HG03575 (cell line): ENCODE results near the gene ISG20L2.

ENCODE experiments used
- ATAC-seq: cut with Tn5 transposase; IDR thresholded peaks from one replicate; pipeline ENCODE4 v1.9.1; 2021; ENCODE audit not compliant: unreplicated experiment, insufficient number of reproducible peaks, low FRiP score; ENCODE audit errors: extremely low read depth

ISG20L2 gene

DNA sequence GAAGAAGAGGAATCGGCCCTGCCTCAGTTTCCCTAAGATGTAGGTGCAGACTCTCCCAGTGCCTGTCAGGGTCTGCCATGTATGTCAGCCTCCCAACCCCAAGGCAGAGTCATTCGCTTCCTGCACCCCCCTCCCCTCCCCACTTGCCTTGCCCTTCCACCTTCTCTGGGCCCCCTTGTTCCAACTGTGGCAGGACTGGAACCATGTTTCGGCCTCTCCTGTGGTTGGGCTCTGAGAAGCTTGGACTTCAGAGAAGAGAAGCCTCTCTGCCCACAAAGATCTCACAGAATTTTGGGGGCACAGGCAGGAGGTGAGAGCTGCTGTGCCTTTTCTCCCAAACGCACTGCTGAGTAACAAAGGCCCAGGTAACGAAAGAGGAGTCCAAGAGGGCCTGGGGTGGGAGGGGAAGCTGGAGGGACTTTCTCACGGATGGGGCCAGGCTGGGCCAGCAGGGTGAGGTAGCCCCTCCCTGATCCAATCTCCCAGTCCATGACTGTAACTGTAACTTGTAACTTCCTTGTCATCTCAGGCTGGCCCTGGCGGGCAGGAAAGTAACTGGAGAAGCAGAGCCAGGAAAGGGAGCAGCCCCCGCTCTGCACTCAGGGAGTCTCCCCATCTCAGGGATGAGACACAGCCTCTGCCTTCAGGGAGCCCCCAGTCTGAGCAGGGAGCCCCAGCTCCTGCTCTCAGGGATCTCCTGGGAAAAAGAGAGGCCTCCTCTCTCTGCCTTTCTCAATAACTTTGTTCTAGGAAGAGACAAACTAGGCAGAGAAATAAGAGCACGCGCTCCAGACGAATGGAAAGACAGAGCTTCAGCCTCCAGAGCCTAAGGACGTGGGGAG is 34.5 kb downstream of the ISG20L2 start:
- no peak for ATAC-seq

DNA sequence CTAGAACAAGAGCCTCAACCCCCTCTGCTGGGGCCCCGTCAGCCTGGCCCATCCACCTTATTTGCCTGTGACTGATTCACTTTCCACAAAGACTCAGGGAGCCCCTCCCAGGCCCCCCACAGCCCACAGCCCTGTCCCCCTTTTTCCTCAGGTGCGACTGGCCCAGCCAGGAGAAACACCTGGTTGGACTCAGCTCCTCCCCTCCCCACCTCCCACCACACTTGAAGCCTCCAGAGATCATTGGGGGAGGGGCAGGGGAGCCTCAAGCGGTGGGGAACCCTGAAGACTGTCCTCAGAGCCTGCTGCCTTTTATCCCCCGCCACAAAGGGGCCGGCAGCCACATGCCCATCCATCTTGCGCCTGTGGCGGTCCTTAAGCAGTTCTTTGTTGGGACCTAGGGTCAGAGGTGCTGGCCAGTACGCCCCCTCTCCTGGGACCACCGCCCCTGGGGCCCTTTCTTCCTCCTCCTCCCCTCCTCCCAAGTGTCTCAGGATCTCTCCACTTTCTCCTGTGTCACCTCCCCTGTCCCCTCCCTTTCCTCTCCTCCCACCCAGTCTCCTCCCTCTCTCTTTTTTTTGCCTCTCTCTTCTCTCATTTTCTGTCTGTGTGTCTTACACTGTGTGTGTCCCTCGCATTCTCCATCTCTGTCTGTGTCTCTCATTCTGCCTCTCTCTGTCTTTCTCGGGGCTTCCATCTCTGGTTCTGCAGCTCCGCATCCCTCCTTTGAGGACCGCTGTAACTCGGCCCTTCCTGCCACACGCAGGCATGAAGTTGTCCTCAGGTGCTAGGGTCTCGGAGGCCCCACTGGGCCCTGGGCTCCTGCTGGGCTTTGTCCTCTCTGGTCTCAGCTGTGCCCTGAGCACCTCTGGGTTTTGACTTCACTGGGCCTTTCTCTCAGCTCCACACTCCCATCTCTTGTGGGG is 35.4 kb downstream of the ISG20L2 start:
- ATAC-seq, result no peak

DNA sequence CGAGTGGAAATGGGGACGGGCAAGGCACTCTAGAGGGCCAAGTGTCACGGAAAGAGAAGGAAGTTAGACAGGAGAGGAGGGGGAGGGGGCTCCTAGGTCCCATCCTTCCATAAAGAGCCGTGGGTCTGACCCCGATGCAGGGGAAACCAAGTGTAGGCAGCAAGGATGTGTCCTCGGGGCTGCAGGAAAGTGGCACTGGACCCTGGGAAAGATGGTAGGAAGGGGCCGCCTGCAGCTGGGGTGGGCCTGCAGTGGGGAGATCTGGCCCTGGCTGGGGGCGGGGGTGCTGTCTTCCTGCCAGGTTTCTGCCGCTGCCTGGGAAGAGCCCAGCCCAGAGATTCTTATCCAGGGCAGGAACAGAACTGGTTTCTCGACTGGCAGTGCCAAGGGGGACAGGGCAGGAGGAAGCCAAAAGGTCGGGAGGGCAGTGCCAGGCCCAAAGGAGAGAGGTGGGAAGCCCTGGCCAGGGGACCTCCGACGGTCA is 36.1 kb downstream of the ISG20L2 start:
- no peak for ATAC-seq

DNA sequence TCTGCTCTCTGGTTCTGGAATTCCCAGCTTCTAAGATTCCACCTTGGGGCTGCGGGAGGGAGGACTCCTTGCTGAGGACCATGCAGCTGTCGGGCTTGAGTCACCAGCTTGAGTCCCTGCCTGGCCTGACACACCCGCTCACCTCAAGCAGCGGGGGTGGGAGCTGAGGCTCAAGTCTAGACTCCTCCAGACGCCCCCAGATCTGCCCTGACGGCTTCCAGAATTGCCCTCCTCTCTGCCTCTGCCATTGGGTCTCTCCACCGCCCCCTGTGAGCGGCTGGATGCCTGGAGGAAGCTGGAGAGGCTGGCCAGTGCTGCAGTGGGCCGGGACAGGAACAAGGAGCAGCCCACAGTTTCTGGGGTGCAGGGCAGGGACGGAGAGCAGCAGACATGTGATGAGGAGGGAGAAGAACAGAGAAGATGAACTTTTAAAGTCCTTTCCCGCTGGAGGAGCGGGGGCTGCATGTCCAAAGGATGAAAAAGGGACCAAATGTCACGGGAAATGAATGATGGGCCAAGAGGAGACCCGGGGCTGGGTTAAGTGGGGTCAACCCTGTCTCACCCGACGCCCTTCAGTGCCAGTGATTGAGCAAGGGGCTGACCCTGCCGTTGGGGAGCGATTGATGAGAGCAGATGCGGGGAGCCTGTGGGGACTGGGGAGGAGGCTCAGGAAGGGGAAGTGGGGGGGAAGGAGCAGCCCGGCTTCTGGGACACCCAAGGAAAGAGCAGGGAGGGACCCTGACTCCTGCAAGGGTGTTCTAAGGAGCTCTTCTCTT is 36.7 kb downstream of the ISG20L2 start:
- ATAC-seq, result no peak

DNA sequence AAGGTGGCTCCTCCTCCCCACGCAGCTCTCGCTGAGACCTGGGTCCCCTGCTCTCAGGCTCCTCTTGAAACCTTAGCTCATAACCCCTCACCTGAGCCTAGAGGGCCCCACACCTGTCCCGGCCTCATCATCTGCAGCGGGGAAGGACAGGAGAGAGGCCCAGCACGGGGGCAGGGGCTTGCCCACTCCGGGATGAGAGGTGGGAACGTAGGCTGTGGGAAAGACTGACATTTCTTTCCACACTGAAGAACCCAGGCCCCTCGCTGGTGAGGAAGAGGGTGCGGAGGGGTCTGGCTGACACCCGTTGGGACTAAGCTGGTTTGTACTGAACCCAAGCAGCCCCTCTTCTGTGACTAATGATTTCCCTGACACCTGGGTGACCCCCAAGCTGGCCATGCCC is 37.4 kb downstream of the ISG20L2 start:
- ATAC-seq, result no peak

DNA sequence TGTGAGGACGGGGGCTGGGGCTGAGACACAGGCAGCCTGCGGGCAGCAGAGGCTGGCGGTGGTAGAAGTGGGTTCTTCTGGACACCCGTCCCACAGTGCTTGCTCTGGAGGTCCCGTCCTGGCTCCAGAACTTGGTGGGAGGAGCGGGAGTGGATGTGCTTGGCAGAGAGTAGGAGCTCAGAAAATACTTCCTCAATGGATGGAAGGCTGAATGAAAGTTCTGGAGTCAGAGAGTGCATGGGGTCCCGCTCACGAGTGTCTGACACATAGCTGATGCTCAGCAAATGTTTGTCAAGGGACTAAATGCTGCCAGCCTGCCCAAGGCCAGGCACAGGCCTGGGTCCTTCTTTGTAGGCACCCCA is 37.9 kb downstream of the ISG20L2 start:
- ATAC-seq, result no peak

DNA sequence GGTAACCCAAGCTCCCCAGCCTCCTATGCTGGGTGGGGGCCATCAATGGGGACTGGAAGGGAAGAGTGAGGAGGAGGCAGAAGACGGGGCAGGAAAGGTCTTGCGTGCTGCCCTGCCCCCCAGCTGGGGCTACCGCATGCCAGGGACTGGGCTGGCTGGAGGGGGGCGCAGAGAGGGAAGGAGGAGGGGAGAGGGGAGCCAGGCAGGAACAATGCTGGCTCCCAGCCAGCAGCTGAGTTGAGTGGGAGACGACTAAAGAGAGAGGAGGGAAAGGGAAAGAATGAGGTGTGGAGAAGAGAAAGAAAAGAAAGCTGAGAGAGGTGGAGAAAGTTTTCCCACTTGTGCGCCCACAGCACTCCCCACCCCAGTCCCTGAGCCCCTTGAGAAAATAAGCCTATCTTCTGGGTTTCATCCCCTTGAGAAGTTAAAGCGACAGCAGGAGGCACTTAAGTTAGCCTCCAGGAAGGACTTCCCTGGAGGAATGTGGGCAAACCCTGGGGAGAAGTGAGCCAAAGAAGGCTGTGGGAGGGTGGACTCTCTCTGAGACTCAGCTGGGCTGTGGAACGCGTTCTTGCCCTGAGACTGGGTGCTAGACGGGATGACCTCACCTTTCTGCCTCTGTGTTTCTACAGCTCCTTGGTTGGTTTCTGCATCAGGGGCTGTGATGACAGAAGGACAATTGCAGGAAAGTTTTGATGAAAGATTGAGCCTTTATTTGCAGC is 38.5 kb downstream of the ISG20L2 start:
- ATAC-seq, result no peak

DNA sequence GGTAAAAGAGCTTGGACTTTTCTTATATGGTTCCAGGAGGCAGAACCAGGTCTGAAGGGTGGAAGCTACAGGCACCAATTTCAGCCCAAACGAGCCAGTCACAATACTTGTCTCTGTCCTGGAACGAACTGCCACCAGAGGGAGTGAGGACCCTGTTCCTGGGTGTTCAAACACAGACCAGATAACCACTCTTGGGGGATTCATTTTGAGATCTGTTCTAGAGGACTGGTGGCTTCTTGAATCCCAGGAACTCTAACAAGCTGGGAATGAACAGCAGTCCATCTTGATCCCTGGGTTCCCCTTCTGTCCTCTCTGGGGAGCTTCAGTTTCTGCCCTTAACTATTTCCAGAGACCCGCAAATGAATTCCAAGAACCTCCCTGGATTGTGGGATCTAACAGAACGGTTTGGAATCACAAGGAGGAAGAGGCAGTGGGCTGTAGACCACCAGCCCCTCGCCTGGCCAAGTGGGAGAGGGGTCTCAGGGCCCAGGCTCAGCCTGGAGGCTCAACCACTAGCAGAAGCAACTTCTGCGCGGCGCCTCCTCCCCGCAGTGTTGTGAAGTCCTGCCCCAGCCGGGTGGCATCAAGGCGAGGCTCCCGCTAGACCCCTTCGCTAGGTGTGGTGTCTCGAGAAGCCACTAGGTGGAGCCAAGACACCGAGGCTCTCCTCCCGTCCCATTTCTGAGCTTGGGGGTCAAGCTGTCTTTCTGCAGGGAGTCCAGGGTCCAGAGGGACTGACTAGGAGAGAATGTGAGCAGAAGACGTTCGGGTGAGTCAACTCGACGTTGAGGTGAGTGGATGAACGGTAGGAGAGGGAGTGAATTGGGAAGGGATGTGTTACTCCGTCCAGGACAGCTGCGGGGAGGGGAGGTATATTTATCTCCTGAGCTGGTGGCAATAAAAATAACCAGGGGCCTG is 39.3 kb downstream of the ISG20L2 start:
- no peak for ATAC-seq

DNA sequence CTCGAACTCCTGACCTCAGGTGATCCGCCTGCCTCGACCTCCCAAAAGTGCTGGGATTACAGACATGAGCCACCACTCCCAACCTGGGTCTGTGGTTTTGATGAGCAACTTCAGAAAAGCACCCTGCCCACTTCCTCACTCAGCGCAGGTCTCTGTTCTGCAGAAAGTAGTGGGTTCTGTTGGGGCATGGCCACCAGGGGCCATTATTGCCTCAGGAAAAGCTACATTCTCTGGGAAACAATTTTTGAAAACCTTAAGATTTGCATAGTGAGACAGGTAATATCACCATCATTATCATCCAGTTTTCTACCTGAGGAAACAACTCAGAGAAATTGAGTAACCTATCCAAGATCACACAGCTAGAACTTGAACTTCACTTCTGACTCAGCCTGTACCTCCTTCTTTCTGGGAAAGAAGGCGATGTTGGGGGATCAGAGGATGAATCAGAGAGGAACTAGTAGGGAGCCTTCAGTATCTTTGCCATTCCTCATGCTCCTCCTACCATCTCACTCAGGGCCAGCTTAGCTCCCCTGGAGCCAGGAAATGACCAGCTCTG is 44.3 kb downstream of the ISG20L2 start:
- ATAC-seq, result no peak

DNA sequence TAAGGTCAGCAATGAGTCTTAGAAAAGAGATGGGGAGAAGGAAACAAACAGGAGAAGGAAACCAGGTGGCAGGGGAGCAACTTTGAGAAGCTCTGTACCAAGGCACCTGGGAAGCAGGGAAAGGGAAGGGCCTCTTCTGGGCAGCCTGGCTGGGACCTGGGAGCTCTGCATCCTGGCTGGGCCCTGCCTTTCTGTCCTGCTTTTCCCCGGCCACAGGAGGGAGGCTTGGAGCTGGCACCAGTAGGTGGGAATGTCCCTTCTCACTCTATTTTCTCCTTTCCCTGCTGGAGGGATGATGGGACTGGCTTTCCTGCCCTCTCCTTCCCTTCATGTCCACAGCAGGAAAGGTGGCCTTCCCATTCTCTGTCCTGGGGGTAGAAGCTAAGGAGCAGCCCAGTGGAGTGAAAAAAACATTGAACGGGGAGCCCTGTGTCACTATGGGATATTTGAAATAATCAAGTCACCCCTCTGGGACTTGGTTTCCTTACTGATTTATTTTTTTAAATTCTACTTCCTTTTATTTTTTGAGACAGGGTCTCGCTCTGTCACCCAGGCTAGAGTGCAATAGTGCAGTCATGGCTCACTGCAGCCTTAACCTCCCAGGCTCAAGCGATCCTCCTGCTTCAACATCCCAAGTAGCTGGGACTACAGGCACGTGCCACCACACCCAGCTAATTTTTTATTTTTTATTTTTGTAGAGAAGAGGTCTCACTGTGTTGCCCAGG is 46.2 kb downstream of the ISG20L2 start:
- no peak for ATAC-seq

DNA sequence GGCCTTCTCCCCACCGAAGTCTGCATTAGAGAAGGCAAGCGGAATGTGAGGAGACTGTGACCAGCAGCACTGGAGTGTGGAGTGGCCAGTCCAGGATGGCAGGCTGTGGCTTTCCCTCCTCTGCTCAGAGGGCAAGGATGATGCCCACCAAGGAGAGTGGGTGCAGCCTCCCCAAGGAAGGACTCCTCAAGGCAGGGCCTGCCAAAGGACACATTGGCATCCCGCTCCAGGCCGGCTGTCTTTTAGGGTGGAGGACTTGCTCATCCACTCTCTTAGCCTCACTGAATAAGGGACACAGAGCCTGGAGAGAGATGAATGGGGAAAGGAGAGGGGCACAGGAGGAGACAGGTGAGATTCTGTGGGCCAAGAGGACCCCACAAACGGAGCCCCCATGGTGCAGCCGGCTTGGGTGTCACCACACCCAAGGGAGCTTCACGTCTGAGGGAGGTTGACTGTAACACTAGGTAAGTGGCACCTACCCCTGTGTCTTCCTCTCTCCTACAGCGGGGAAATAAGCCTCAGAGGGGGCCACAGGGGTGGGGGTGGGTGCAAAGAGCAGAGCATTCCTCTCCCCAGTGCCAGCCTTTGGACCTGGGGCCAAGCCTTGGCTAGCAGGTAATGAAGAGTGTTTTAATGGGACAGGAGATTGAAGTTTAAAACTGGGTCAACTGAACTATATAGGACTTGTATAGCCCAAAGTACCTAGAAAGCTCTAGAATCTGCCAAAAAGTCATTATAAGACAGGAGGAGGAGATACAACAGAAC is 47.2 kb downstream of the ISG20L2 start:
- no peak for ATAC-seq

DNA sequence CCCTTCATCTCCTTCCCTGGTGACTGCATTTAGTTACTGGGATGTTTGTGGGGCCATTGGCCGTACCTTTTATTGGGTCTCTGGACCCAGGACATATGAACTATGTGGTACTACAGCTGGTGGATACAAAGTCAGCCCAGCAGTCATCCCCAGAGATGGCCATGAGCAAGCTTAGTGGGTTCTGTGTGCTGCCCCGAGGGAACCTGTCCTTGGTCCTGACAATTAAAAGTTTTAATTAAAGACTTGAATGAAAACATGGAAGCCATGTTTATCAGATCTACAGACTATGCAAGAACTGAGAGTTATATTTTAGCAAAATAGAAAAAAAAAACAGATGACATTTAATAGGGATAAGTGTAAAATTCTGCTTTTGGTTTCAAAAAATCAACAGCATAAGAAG is 48.5 kb downstream of the ISG20L2 start:
- no peak for ATAC-seq

DNA sequence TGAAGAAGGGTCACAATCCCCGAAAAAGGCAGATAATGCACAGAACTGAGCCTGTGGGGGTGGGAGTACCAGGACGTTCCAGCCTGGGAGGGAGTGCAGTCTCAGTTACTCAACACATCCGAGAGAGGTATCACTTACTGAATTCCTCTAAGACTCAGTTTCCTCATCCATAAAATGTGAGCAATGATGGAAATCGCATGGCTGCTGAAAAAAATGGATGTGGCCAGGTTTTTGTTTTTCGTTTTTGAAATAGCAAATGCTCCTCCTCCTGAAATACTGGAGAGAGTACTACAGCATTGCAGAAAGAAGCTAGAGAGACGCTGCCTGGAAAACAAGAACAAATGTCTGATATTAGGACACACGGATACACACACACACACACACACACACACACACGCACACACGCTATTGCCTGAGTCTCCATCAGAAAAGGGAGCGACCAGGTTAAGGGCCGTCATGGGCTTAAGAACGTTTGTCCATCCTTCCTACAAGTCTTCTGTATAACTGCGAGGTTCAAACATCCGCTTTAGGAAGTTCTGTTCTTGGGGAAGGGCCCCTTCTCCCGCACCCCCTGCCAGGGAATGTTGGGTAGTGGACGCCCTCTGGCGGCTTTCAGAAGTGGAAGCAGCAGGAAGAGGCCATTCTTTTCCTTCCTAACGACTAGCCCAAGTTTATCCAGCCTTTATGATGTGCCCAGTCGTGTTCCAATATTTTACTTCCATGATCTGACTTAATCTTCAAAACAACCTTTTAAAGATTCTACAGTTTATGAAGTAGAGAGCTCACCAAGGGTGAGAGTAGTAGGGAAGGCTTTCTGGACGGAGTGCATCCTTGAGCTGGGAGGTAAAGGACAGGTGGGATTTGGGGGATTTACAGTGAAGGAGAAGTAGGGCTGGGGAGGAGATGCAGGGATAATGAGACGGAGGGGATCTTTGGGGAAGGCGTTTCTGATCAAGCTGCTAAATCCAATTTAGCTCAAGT is 50.7 kb downstream of the ISG20L2 start:
- no peak for ATAC-seq

DNA sequence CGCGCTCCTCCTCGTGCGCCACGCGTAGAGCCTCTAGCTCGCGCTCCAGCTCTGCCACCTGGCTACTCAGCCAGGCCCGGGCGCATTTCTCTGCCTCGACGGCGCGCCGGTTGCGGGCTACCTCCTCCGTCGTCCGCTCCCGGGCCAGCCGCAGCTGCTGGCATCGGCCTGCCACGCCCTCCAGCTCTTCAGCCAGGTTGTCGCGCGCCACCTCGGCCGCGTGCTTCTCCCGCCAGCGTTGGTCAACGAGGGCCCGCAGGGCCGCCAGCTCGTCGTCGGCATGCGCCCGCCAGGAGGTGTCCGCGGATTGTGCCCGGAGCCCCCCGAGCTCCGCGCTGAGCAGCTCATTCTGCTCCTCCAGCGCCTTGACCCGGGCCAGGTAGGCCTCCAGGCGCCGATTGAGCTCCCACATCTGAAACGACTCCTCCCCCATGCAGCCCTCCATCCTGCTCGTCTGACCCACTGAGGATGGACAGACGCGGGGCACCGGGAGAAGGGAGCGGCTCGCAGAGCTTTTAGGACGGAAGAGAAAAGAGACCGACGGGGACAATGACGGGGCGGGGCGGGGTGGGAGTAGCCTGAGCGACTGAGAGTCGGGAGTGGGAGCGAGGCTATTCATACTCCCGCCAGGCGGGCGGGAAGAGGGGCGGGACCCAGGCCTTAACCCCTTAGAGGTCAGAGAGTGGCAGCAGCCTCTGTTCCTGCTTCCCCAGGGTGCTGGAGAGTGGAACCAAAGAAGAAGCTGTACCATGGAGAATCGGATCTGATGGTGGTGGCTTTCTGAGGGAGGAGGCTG is 51.5 kb downstream of the ISG20L2 start, which contains the start of gene NES:
Gene NES (minus strand): TSS at position 588 of the 796 bp plus-strand sequence. CDS start 143 bp downstream, at position 445.
- no peak for ATAC-seq
